H4 (cell line): ENCODE measurements around the gene SMAD3. TPM values are rescaled to one million over a fixed set of nuclear protein-coding genes. Genes with fewer than 3 reads are reported as not detected.
"Not testable (repeated sequence)": the region's sequence is repeated elsewhere in the genome, so short reads cannot be mapped to it uniquely, and the experiment has no call there.

Source experiments
- DNase-seq: peaks from one replicate; pipeline ENCODE4 v3.0.0-alpha.2; 2015; ENCODE audit warnings: low spot score
- total RNA-seq: library from RNA; depleted of rRNA; stranded (reverse); fragments of >200 nt; shearing (Covaris generic); gene quantifications from 2 replicates; pipeline ENCODE4 v1.2.3, GENCODE V29; 2014

SMAD3 gene
- total RNA-seq, 1 experiment from 2014 or later, result 38.5 TPM

GRCh38 chr15:67063689-67064606 is 1.5 kb upstream of the SMAD3 start:
- DNase-seq, result no peak

- no peak for DNase-seq
Observed at GRCh38 chr15:67064607-67065530, 533 bp upstream of the SMAD3 start.

- no peak for DNase-seq
Observed at GRCh38 chr15:67066041-67066958, 898 bp downstream of the SMAD3 start.

- DNase-seq, result no peak
Observed at GRCh38 chr15:67066959-67067853, 1.8 kb downstream of the SMAD3 start.

GRCh38 chr15:67067930-67068551 is 2.6 kb downstream of the SMAD3 start:
- DNase-seq, result no peak

GRCh38 chr15:67068710-67069400 is 3.5 kb downstream of the SMAD3 start:
- no peak for DNase-seq

- DNase-seq, result no peak
Observed at GRCh38 chr15:67070150-67070549, 4.7 kb downstream of the SMAD3 start.

- no peak for DNase-seq
Observed at GRCh38 chr15:67070892-67071664, 5.7 kb downstream of the SMAD3 start.

- no peak for DNase-seq
Observed at GRCh38 chr15:67072442-67072841, 7.0 kb downstream of the SMAD3 start.

GRCh38 chr15:67072958-67073357 is 7.6 kb downstream of the SMAD3 start:
- peak; percentile 67 for DNase-seq

- no peak for DNase-seq
Observed at GRCh38 chr15:67074886-67075229, 9.5 kb downstream of the SMAD3 start.

GRCh38 chr15:67075555-67076135 is 10.2 kb downstream of the SMAD3 start:
- not testable (repeated sequence) for DNase-seq

GRCh38 chr15:67076147-67076843 is 10.9 kb downstream of the SMAD3 start:
- peak; percentile 58 for DNase-seq

GRCh38 chr15:67077641-67078215 is 12.3 kb downstream of the SMAD3 start:
- no peak for DNase-seq

- DNase-seq, result no peak
Observed at GRCh38 chr15:67079361-67079760, 14.0 kb downstream of the SMAD3 start.

- DNase-seq, result peak; percentile 77
Observed at GRCh38 chr15:67080118-67080899, 14.9 kb downstream of the SMAD3 start.
